ENCODE measurements around the gene FBXO42.
A peak's percentile ranks its signal among the peaks of the same experiment; 100 is the strongest.
"Not testable (repeated sequence)": the region's sequence is repeated elsewhere in the genome, so short reads cannot be mapped to it uniquely, and the experiment has no call there.

The FBXO42 gene

GRCh38 chr1:16352842-16353535, 709 bp upstream of the FBXO42 start:
- H3K36me3 ChIP-seq (ENCODE audit: control insufficient read depth in 5 of 5, insufficient read depth in 5 of 5, low read length in 5 of 5) = no peaks in the 10 kb centered on the region
- H3K9ac ChIP-seq (ENCODE audit: low read length in 5 of 5) = peak overlapping the region; percentile 79 to 99 (median 92)
- H3K4me3 ChIP-seq (ENCODE audit: low read depth in 1 of 5, low read length in 5 of 5) = peak overlapping the region; percentile 88 to 100 (median 92)
- H3K9me3 ChIP-seq (ENCODE audit: control insufficient read depth in 5 of 5, low read length in 5 of 5) = no peaks in the 10 kb centered on the region
- no peaks in the 10 kb centered on the region for H3K27me3 ChIP-seq (ENCODE audit: control insufficient read depth in 5 of 5, insufficient read depth in 4 of 5, low read length in 5 of 5)
- H3K4me1 ChIP-seq (ENCODE audit: control insufficient read depth in 5 of 5, insufficient read depth in 5 of 5, low read length in 5 of 5) = peaks cover 7 to 40% (median 35%) of the 10 kb centered on the region in 5 donors
- peak overlapping the region; percentile 90 for H3K27ac ChIP-seq (ENCODE audit: low read depth, low read length)

- peak overlapping the region; percentile 90 for H3K27ac ChIP-seq (ENCODE audit: low read depth, low read length)
- H3K4me1 ChIP-seq (ENCODE audit: control insufficient read depth in 5 of 5, insufficient read depth in 5 of 5, low read length in 5 of 5) = peaks cover 7 to 40% (median 35%) of the 10 kb centered on the region in 5 donors
- H3K4me3 ChIP-seq (ENCODE audit: low read depth in 1 of 5, low read length in 5 of 5) = peak overlapping the region; percentile 88 to 100 (median 95)
Observed at GRCh38 chr1:16351456-16351993, 755 bp downstream of the FBXO42 start.

GRCh38 chr1:16349847-16350406, 2.4 kb downstream of the FBXO42 start:
- peak overlapping the region; percentile 90 for H3K27ac ChIP-seq (ENCODE audit: low read depth, low read length)
- H3K9me3 ChIP-seq (ENCODE audit: control insufficient read depth in 5 of 5, low read length in 5 of 5) = no peaks in the 10 kb centered on the region

More at GRCh38 chr1:16351456-16351993, 755 bp downstream of the FBXO42 start:
- no peaks in the 10 kb centered on the region for H3K27me3 ChIP-seq (ENCODE audit: control insufficient read depth in 5 of 5, insufficient read depth in 4 of 5, low read length in 5 of 5)
- no peaks in the 10 kb centered on the region for H3K36me3 ChIP-seq (ENCODE audit: control insufficient read depth in 5 of 5, insufficient read depth in 5 of 5, low read length in 5 of 5)
- peak overlapping the region; percentile 75 to 99 (median 98) for H3K9ac ChIP-seq (ENCODE audit: low read length in 5 of 5)
- H3K9me3 ChIP-seq (ENCODE audit: control insufficient read depth in 5 of 5, low read length in 5 of 5) = no peaks in the 10 kb centered on the region

GRCh38 chr1:16348414-16349182, 3.7 kb downstream of the FBXO42 start:
- H3K9ac ChIP-seq (ENCODE audit: low read length in 5 of 5) = peak overlapping the region in 3 of 5 donors; percentile 43 to 81 (median 46)
- H3K9me3 ChIP-seq (ENCODE audit: control insufficient read depth in 5 of 5, low read length in 5 of 5) = no peaks in the 10 kb centered on the region
- H3K4me3 ChIP-seq (ENCODE audit: low read depth in 1 of 5, low read length in 5 of 5) = no peak overlapping the region
- H3K36me3 ChIP-seq (ENCODE audit: control insufficient read depth in 5 of 5, insufficient read depth in 5 of 5, low read length in 5 of 5) = no peaks in the 10 kb centered on the region
- H3K27ac ChIP-seq (ENCODE audit: low read depth, low read length) = peak overlapping the region; percentile 90
- H3K4me1 ChIP-seq (ENCODE audit: control insufficient read depth in 5 of 5, insufficient read depth in 5 of 5, low read length in 5 of 5) = peaks cover 7 to 39% (median 33%) of the 10 kb centered on the region in 5 donors
- no peaks in the 10 kb centered on the region for H3K27me3 ChIP-seq (ENCODE audit: control insufficient read depth in 5 of 5, insufficient read depth in 4 of 5, low read length in 5 of 5)

More at GRCh38 chr1:16349847-16350406, 2.4 kb downstream of the FBXO42 start:
- peaks cover 7 to 40% (median 35%) of the 10 kb centered on the region in 5 donors for H3K4me1 ChIP-seq (ENCODE audit: control insufficient read depth in 5 of 5, insufficient read depth in 5 of 5, low read length in 5 of 5)
- H3K36me3 ChIP-seq (ENCODE audit: control insufficient read depth in 5 of 5, insufficient read depth in 5 of 5, low read length in 5 of 5) = no peaks in the 10 kb centered on the region
- no peak overlapping the region for H3K4me3 ChIP-seq (ENCODE audit: low read depth in 1 of 5, low read length in 5 of 5)
- H3K27me3 ChIP-seq (ENCODE audit: control insufficient read depth in 5 of 5, insufficient read depth in 4 of 5, low read length in 5 of 5) = no peaks in the 10 kb centered on the region
- H3K9ac ChIP-seq (ENCODE audit: low read length in 5 of 5) = peak overlapping the region in 3 of 5 donors; percentile 11 to 46 (median 41)

GRCh38 chr1:16343276-16343675, 9.0 kb downstream of the FBXO42 start:
- not testable (repeated sequence) for H3K4me3 ChIP-seq (ENCODE audit: low read depth in 1 of 5, low read length in 5 of 5); H3K27ac ChIP-seq (ENCODE audit: low read depth, low read length); H3K36me3 ChIP-seq (ENCODE audit: control insufficient read depth in 5 of 5, insufficient read depth in 5 of 5, low read length in 5 of 5); H3K9ac ChIP-seq (ENCODE audit: low read length in 5 of 5); H3K4me1 ChIP-seq (ENCODE audit: control insufficient read depth in 5 of 5, insufficient read depth in 5 of 5, low read length in 5 of 5); H3K9me3 ChIP-seq (ENCODE audit: control insufficient read depth in 5 of 5, low read length in 5 of 5); H3K27me3 ChIP-seq (ENCODE audit: control insufficient read depth in 5 of 5, insufficient read depth in 4 of 5, low read length in 5 of 5)

- peaks cover 0 to 3% (median 0%) of the 10 kb centered on the region in 5 donors for H3K4me1 ChIP-seq (ENCODE audit: control insufficient read depth in 5 of 5, insufficient read depth in 5 of 5, low read length in 5 of 5)
Observed at GRCh38 chr1:16342331-16343062, 9.8 kb downstream of the FBXO42 start.

GRCh38 chr1:16340673-16341072, 11.6 kb downstream of the FBXO42 start:
- H3K4me1 ChIP-seq (ENCODE audit: control insufficient read depth in 5 of 5, insufficient read depth in 5 of 5, low read length in 5 of 5) = peaks cover 0 to 3% (median 0%) of the 10 kb centered on the region in 5 donors
- H3K9ac ChIP-seq (ENCODE audit: low read length in 5 of 5) = no peak overlapping the region
- H3K27me3 ChIP-seq (ENCODE audit: control insufficient read depth in 5 of 5, insufficient read depth in 4 of 5, low read length in 5 of 5) = no peaks in the 10 kb centered on the region
- no peak overlapping the region for H3K4me3 ChIP-seq (ENCODE audit: low read depth in 1 of 5, low read length in 5 of 5)
- peaks cover 0 to 3% (median 0%) of the 10 kb centered on the region in 5 donors for H3K36me3 ChIP-seq (ENCODE audit: control insufficient read depth in 5 of 5, insufficient read depth in 5 of 5, low read length in 5 of 5)
- H3K9me3 ChIP-seq (ENCODE audit: control insufficient read depth in 5 of 5, low read length in 5 of 5) = no peaks in the 10 kb centered on the region
- no peak overlapping the region for H3K27ac ChIP-seq (ENCODE audit: low read depth, low read length)

More at GRCh38 chr1:16342331-16343062, 9.8 kb downstream of the FBXO42 start:
- H3K36me3 ChIP-seq (ENCODE audit: control insufficient read depth in 5 of 5, insufficient read depth in 5 of 5, low read length in 5 of 5) = peaks cover 0 to 3% (median 0%) of the 10 kb centered on the region in 5 donors
- no peak overlapping the region for H3K27ac ChIP-seq (ENCODE audit: low read depth, low read length)
- no peaks in the 10 kb centered on the region for H3K27me3 ChIP-seq (ENCODE audit: control insufficient read depth in 5 of 5, insufficient read depth in 4 of 5, low read length in 5 of 5)
- no peak overlapping the region for H3K9ac ChIP-seq (ENCODE audit: low read length in 5 of 5)
- H3K4me3 ChIP-seq (ENCODE audit: low read depth in 1 of 5, low read length in 5 of 5) = no peak overlapping the region
- H3K9me3 ChIP-seq (ENCODE audit: control insufficient read depth in 5 of 5, low read length in 5 of 5) = no peaks in the 10 kb centered on the region

- no peak overlapping the region for H3K4me3 ChIP-seq (ENCODE audit: low read depth in 1 of 5, low read length in 5 of 5)
- H3K9me3 ChIP-seq (ENCODE audit: control insufficient read depth in 5 of 5, low read length in 5 of 5) = no peaks in the 10 kb centered on the region
- peaks cover 0 to 3% (median 0%) of the 10 kb centered on the region in 5 donors for H3K36me3 ChIP-seq (ENCODE audit: control insufficient read depth in 5 of 5, insufficient read depth in 5 of 5, low read length in 5 of 5)
- H3K4me1 ChIP-seq (ENCODE audit: control insufficient read depth in 5 of 5, insufficient read depth in 5 of 5, low read length in 5 of 5) = peaks cover 0 to 3% (median 0%) of the 10 kb centered on the region in 5 donors
- no peaks in the 10 kb centered on the region for H3K27me3 ChIP-seq (ENCODE audit: control insufficient read depth in 5 of 5, insufficient read depth in 4 of 5, low read length in 5 of 5)
- H3K9ac ChIP-seq (ENCODE audit: low read length in 5 of 5) = no peak overlapping the region
- H3K27ac ChIP-seq (ENCODE audit: low read depth, low read length) = no peak overlapping the region
Observed at GRCh38 chr1:16338961-16339360, 13.3 kb downstream of the FBXO42 start.

- H3K9ac ChIP-seq (ENCODE audit: low read length in 5 of 5) = no peak overlapping the region
- H3K27me3 ChIP-seq (ENCODE audit: control insufficient read depth in 5 of 5, insufficient read depth in 4 of 5, low read length in 5 of 5) = no peaks in the 10 kb centered on the region
- H3K9me3 ChIP-seq (ENCODE audit: control insufficient read depth in 5 of 5, low read length in 5 of 5) = no peaks in the 10 kb centered on the region
- H3K4me1 ChIP-seq (ENCODE audit: control insufficient read depth in 5 of 5, insufficient read depth in 5 of 5, low read length in 5 of 5) = no peaks in the 10 kb centered on the region
- H3K27ac ChIP-seq (ENCODE audit: low read depth, low read length) = no peak overlapping the region
- no peak overlapping the region for H3K4me3 ChIP-seq (ENCODE audit: low read depth in 1 of 5, low read length in 5 of 5)
- peaks cover 0 to 3% (median 0%) of the 10 kb centered on the region in 5 donors for H3K36me3 ChIP-seq (ENCODE audit: control insufficient read depth in 5 of 5, insufficient read depth in 5 of 5, low read length in 5 of 5)
Observed at GRCh38 chr1:16334655-16335340, 17.5 kb downstream of the FBXO42 start.

All from subcutaneous abdominal adipose tissue (tissue), 5 donors.